HK-2 (cell line): Measurements from ENCODE around the gene OR11H1.
"Not testable (repeated sequence)": the region's sequence is repeated elsewhere in the genome, so short reads cannot be mapped to it uniquely, and the experiment has no call there.

Experiments
- DNase-seq: peaks from one replicate; pipeline ENCODE4 v3.0.0-alpha.2; 2018; ENCODE audit not compliant: unreplicated experiment

OR11H1 gene

GRCh38 chr22:15527892-15528291 lies at the start of gene OR11H1:
TSS of gene OR11H1 (plus strand) at chr22:15528192. CDS start at chr22:15528192, 0 bp downstream.
- DNase-seq: not testable (repeated sequence)

GRCh38 chr22:15509967-15510366 lies 18.0 kb upstream of the OR11H1 start:
- not testable (repeated sequence) for DNase-seq

GRCh38 chr22:15515896-15516295 lies 12.1 kb upstream of the OR11H1 start:
- DNase-seq: not testable (repeated sequence)

GRCh38 chr22:15553767-15554166 lies 25.8 kb downstream of the OR11H1 start:
- DNase-seq: not testable (repeated sequence)

- not testable (repeated sequence) for DNase-seq
Observed at GRCh38 chr22:15563461-15563860, 35.5 kb downstream of the OR11H1 start.

GRCh38 chr22:15565063-15565462 lies 37.1 kb downstream of the OR11H1 start:
- DNase-seq: not testable (repeated sequence)
